Fibroblast of lung (primary cell): Measurements from ENCODE around the gene CFAP61.

Experiments used
- CTCF ChIP-seq, 2 donors: IDR thresholded peaks in 1 of 2; conservative IDR thresholded peaks in 1 of 2; 1 replicate in 1 of 2; 2 replicates in 1 of 2; pipeline ENCODE4 v1.5.1; 2011 to 2012; ENCODE audit warnings: low read length in 2 of 2, control low read depth in 1 of 2, inconsistent platforms in 1 of 2, low read depth in 1 of 2, mild to moderate bottlenecking in 1 of 2
- EZH2 ChIP-seq: IDR thresholded peaks from 2 replicates; pipeline ENCODE4 v1.5.1; 2012; ENCODE audit warnings: low read length, control low read depth, mild to moderate bottlenecking; ENCODE audit errors: missing control alignments

GRCh38 chr20:20216941-20217340 lies 164.6 kb downstream of the CFAP61 start:
- TF ChIP-seq CTCF (conservative IDR thresholded peaks at IDR 0.05 in 1 of 2, IDR thresholded peaks at IDR 0.05 in 1 of 2; ENCODE audit: low read depth in 1 of 2, low read length in 2 of 2) (no peak), EZH2 (no peak)
